Measurements from ENCODE around the gene PTH.

GRCh38 chr11:13446444-13446843 is 49.4 kb downstream of the PTH start:
- TF ChIP-seq GLI4 (tag by site-specific recombination; IDR thresholded peaks at IDR 0.05) = no peak
- TF ChIP-seq CTCF (tag by site-specific recombination; IDR thresholded peaks at IDR 0.05) = no peak
- no peak for TF ChIP-seq MYNN (tag by site-specific recombination; IDR thresholded peaks at IDR 0.05; ENCODE audit: borderline replicate concordance)
- no peak for TF ChIP-seq ZFP3 (tag by site-specific recombination; IDR thresholded peaks at IDR 0.05; ENCODE audit: low read depth)
- TF ChIP-seq, protein P1, sequence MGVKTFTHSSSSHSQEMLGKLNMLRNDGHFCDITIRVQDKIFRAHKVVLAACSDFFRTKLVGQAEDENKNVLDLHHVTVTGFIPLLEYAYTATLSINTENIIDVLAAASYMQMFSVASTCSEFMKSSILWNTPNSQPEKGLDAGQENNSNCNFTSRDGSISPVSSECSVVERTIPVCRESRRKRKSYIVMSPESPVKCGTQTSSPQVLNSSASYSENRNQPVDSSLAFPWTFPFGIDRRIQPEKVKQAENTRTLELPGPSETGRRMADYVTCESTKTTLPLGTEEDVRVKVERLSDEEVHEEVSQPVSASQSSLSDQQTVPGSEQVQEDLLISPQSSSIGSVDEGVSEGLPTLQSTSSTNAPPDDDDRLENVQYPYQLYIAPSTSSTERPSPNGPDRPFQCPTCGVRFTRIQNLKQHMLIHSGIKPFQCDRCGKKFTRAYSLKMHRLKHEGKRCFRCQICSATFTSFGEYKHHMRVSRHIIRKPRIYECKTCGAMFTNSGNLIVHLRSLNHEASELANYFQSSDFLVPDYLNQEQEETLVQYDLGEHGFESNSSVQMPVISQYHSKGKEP (tag by site-specific recombination; IDR thresholded peaks at IDR 0.05) = no peak
- TF ChIP-seq ZNF501 (tag by site-specific recombination; IDR thresholded peaks at IDR 0.05) = no peak
- TF ChIP-seq, protein P2, sequence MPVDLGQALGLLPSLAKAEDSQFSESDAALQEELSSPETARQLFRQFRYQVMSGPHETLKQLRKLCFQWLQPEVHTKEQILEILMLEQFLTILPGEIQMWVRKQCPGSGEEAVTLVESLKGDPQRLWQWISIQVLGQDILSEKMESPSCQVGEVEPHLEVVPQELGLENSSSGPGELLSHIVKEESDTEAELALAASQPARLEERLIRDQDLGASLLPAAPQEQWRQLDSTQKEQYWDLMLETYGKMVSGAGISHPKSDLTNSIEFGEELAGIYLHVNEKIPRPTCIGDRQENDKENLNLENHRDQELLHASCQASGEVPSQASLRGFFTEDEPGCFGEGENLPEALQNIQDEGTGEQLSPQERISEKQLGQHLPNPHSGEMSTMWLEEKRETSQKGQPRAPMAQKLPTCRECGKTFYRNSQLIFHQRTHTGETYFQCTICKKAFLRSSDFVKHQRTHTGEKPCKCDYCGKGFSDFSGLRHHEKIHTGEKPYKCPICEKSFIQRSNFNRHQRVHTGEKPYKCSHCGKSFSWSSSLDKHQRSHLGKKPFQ (tag by site-specific recombination; IDR thresholded peaks at IDR 0.05) = no peak
- no peak for TF ChIP-seq ZNF223 (tag by site-specific recombination; IDR thresholded peaks at IDR 0.05)
- TF ChIP-seq, protein P3, sequence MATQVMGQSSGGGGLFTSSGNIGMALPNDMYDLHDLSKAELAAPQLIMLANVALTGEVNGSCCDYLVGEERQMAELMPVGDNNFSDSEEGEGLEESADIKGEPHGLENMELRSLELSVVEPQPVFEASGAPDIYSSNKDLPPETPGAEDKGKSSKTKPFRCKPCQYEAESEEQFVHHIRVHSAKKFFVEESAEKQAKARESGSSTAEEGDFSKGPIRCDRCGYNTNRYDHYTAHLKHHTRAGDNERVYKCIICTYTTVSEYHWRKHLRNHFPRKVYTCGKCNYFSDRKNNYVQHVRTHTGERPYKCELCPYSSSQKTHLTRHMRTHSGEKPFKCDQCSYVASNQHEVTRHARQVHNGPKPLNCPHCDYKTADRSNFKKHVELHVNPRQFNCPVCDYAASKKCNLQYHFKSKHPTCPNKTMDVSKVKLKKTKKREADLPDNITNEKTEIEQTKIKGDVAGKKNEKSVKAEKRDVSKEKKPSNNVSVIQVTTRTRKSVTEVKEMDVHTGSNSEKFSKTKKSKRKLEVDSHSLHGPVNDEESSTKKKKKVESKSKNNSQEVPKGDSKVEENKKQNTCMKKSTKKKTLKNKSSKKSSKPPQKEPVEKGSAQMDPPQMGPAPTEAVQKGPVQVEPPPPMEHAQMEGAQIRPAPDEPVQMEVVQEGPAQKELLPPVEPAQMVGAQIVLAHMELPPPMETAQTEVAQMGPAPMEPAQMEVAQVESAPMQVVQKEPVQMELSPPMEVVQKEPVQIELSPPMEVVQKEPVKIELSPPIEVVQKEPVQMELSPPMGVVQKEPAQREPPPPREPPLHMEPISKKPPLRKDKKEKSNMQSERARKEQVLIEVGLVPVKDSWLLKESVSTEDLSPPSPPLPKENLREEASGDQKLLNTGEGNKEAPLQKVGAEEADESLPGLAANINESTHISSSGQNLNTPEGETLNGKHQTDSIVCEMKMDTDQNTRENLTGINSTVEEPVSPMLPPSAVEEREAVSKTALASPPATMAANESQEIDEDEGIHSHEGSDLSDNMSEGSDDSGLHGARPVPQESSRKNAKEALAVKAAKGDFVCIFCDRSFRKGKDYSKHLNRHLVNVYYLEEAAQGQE (tag by site-specific recombination; IDR thresholded peaks at IDR 0.05) = no peak

Data from HEK293 (cell line).